ENCODE measurements around the gene RAET1E.

Gene RAET1E

GRCh38 chr6:149877659-149878058 lies 20.3 kb downstream of the RAET1E start:
- Histone ChIP-seq H3K27me3 (no peaks in the 10 kb centered on the region), H3K4me1 (no peaks in the 10 kb centered on the region), H3K9me3 (no peaks in the 10 kb centered on the region), H3K4me3 (ENCODE audit: low read depth, low read length) (no peak overlapping the region), H3K36me3 (no peaks in the 10 kb centered on the region)
- TF ChIP-seq CTCF (IDR thresholded peaks at IDR 0.05; ENCODE audit: low read depth, low read length), result no peak
- no peak for DNase-seq

GRCh38 chr6:149876241-149876933 lies 21.5 kb downstream of the RAET1E start:
- Histone ChIP-seq H3K4me1 (no peaks in the 10 kb centered on the region), H3K27me3 (no peaks in the 10 kb centered on the region), H3K4me3 (ENCODE audit: low read depth, low read length) (no peak overlapping the region), H3K36me3 (no peaks in the 10 kb centered on the region), H3K9me3 (no peaks in the 10 kb centered on the region)
- DNase-seq, result no peak
- TF ChIP-seq CTCF (IDR thresholded peaks at IDR 0.05; ENCODE audit: low read depth, low read length), result no peak

GRCh38 chr6:149872233-149872632 lies 25.7 kb downstream of the RAET1E start:
- no peaks in the 10 kb centered on the region for H3K36me3 ChIP-seq
- H3K9me3 ChIP-seq, result no peaks in the 10 kb centered on the region
- no peak overlapping the region for H3K4me3 ChIP-seq (ENCODE audit: low read depth, low read length)
- TF ChIP-seq CTCF (IDR thresholded peaks at IDR 0.05; ENCODE audit: low read depth, low read length), result no peak
- DNase-seq, result no peak
- H3K27me3 ChIP-seq, result no peaks in the 10 kb centered on the region
- no peaks in the 10 kb centered on the region for H3K4me1 ChIP-seq

GRCh38 chr6:149871182-149871581 lies 26.7 kb downstream of the RAET1E start:
- no peak for TF ChIP-seq CTCF (IDR thresholded peaks at IDR 0.05; ENCODE audit: low read depth, low read length)
- no peak for DNase-seq
- no peak overlapping the region for H3K4me3 ChIP-seq (ENCODE audit: low read depth, low read length)
- H3K4me1 ChIP-seq, result no peaks in the 10 kb centered on the region
- H3K9me3 ChIP-seq, result no peaks in the 10 kb centered on the region
- H3K27me3 ChIP-seq, result no peaks in the 10 kb centered on the region
- H3K36me3 ChIP-seq, result no peaks in the 10 kb centered on the region

- no peaks in the 10 kb centered on the region for H3K36me3 ChIP-seq
- H3K27me3 ChIP-seq, result no peaks in the 10 kb centered on the region
- H3K4me3 ChIP-seq (ENCODE audit: low read depth, low read length), result no peak overlapping the region
- TF ChIP-seq CTCF (IDR thresholded peaks at IDR 0.05; ENCODE audit: low read depth, low read length), result no peak
- no peak for DNase-seq
- H3K4me1 ChIP-seq, result no peaks in the 10 kb centered on the region
- no peaks in the 10 kb centered on the region for H3K9me3 ChIP-seq
Observed at GRCh38 chr6:149869275-149869892, 28.5 kb downstream of the RAET1E start.
